ENCODE data around the gene LRRC4C.

DNA sequence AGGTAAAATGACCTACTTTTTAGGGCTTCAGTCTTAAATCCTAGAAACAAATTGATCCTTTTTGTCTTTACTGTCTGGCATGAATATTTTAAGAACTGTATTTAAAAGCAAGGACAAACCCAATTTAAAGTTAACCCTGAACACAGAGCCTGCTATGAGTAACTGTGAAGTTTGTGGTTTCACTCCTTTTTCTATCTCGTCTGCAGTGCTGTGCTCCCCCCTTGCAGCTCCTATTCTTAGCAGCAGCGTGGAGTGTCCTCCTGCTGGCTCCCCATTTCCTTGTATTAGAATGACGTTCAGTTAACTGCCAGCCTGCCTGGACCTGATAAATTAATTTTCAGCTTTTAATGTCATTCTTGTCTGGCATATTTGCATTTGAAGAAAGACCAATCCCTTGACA lies 40.0 kb upstream of the LRRC4C start:
- TF ChIP-seq, protein P1, sequence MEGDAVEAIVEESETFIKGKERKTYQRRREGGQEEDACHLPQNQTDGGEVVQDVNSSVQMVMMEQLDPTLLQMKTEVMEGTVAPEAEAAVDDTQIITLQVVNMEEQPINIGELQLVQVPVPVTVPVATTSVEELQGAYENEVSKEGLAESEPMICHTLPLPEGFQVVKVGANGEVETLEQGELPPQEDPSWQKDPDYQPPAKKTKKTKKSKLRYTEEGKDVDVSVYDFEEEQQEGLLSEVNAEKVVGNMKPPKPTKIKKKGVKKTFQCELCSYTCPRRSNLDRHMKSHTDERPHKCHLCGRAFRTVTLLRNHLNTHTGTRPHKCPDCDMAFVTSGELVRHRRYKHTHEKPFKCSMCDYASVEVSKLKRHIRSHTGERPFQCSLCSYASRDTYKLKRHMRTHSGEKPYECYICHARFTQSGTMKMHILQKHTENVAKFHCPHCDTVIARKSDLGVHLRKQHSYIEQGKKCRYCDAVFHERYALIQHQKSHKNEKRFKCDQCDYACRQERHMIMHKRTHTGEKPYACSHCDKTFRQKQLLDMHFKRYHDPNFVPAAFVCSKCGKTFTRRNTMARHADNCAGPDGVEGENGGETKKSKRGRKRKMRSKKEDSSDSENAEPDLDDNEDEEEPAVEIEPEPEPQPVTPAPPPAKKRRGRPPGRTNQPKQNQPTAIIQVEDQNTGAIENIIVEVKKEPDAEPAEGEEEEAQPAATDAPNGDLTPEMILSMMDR (IDR thresholded peaks at IDR 0.05; ENCODE audit: extremely low read depth in 1 of 2, insufficient read depth in 1 of 2, low read depth in 1 of 2, low read length in 2 of 2): no peak
- TF ChIP-seq POLR2AphosphoS5 (IDR thresholded peaks at IDR 0.05; ENCODE audit: insufficient read depth, low read depth, low read length): no peak
- TF ChIP-seq EZH2 (IDR thresholded peaks at IDR 0.05; ENCODE audit: borderline replicate concordance, low read depth, low read length, severe bottlenecking): no peak
- TF ChIP-seq FOS (IDR thresholded peaks at IDR 0.05; ENCODE audit: borderline replicate concordance, insufficient read depth, low read length): no peak
- no peak for TF ChIP-seq POLR2A (IDR thresholded peaks at IDR 0.05; ENCODE audit: low read depth, low read length)
- TF ChIP-seq MYC (IDR thresholded peaks at IDR 0.05; ENCODE audit: low read depth, low read length): no peak
- no peak for TF ChIP-seq GATA2 (IDR thresholded peaks at IDR 0.05; ENCODE audit: insufficient read depth, insufficient read length, low read depth, low read length)

All from endothelial cell of umbilical vein (primary cell).